Measurements from ENCODE around the gene HTR3A.

GRCh38 chr11:114001416-114001815, 26.5 kb downstream of the HTR3A start:
- TF ChIP-seq CTCF (IDR thresholded peaks at IDR 0.05; ENCODE audit: borderline replicate concordance, extremely low read depth, low read length, poor library complexity, severe bottlenecking) (no peak), EZH2 (IDR thresholded peaks at IDR 0.05; ENCODE audit: borderline replicate concordance, low read depth, low read length, severe bottlenecking) (no peak)
